Astrocyte of the spinal cord (primary cell): ENCODE measurements around the gene PYROXD2.

Experiments used
- DNase-seq: peaks from one replicate; pipeline ENCODE4 v3.0.0; 2011; ENCODE audit warnings: low read depth, low spot score
- H3K4me3 ChIP-seq: 2 replicates; pipeline ENCODE4 v1.5.1; 2011; ENCODE audit warnings: low read depth, mild to moderate bottlenecking, low read length, moderate library complexity
- in situ Hi-C: cut with HindIII; loops from 2 replicates; pipeline ENCODE4 v1.10.0; 2017; ENCODE audit warnings: low sequenced_read_pairs
- TF ChIP-seq, protein P1 (sequence below): IDR thresholded peaks from 2 replicates; pipeline ENCODE4 v1.5.1; 2012; ENCODE audit warnings: low read depth, mild to moderate bottlenecking, low read length, inconsistent platforms

Gene PYROXD2

DNA sequence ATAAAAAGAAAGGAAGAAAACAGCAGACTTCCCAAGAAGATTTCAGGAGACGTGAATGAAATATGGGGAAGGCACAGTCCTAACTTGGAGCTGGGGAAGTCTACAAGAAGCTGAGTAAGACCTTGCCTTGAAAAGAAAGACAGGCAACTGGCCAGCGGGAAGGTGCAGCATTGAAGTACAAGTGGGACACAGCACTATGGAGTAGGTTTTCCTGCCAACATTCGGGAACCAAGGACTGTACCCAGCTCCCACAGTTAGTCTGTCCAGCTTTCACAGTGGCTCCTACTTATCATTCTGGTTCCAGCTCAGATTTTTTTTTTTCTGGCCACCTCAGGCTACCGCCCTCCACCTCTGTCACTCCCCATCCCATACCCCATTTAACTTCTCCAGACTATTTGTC, 21.7 kb upstream of the PYROXD2 start:
- TF ChIP-seq, protein P1, sequence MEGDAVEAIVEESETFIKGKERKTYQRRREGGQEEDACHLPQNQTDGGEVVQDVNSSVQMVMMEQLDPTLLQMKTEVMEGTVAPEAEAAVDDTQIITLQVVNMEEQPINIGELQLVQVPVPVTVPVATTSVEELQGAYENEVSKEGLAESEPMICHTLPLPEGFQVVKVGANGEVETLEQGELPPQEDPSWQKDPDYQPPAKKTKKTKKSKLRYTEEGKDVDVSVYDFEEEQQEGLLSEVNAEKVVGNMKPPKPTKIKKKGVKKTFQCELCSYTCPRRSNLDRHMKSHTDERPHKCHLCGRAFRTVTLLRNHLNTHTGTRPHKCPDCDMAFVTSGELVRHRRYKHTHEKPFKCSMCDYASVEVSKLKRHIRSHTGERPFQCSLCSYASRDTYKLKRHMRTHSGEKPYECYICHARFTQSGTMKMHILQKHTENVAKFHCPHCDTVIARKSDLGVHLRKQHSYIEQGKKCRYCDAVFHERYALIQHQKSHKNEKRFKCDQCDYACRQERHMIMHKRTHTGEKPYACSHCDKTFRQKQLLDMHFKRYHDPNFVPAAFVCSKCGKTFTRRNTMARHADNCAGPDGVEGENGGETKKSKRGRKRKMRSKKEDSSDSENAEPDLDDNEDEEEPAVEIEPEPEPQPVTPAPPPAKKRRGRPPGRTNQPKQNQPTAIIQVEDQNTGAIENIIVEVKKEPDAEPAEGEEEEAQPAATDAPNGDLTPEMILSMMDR = no peak
- in situ Hi-C loops = no loop called here
- no peak overlapping the region for H3K4me3 ChIP-seq
- no peak for DNase-seq

DNA sequence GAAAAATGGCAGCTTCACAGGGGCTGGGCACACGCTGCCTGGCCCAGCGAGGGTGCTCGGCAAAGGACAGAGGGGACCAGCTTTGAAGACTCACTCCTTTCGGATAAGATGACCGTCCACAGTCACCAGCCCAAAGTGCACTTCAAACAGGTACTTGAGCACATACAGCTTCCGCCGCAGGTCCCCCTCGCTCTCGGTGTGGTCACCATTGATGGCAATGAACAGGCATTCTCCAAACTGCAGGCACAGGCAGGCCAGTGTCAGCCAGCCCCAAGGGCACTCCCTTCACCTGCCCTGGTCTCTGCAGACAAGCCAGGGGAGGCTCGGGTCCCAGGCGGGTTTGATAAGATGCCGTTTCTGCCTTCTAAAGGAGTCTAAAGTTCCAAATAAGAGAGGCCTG, 20.2 kb upstream of the PYROXD2 start:
- in situ Hi-C loops = no loop called here

DNA sequence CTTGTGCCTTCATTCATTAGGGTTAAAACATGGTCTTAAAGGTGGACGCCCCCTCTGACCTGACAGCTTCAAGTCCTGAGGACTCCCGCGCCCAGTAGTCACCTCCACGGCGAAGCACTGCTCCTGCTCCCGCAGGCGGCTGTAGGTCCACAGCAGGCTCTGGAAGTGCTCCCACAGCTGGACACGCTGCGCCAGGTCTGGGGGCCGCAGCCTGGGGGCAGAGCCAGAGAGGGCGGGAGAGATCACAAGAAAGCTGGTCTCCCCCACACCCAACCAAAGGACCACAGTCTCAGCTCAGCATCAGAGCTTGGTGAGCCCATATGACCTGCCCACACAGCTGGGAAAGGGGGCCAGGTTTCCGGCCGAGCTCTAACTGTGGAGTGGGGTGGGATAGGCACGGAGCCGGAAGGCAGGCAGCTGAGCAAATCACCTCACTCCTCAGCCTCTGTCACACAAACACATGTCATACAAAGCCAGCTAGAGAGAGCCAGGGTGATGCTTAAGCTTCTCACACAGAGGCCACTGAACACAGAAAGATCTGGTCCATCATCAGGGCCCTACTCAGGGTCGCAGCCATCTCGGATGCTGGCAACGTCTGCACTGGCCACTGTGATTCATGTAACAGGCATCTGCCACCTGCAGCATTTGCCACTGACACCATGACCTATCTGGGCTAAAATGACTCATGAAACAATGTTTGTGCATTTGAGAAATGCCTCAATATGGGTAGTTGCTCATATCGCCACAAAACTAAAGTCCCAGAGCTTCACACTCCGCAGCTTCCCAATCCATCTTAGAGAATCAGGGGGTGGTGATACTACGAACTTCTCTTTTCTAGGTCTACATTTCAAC, 19.1 kb upstream of the PYROXD2 start:
- in situ Hi-C loops = no loop called here
- TF ChIP-seq, protein P1 = no peak
- H3K4me3 ChIP-seq = no peak overlapping the region
- DNase-seq = peak; percentile 67

More for the DNA sequence above, 20.2 kb upstream of the PYROXD2 start:
- no peak for DNase-seq
- no peak overlapping the region for H3K4me3 ChIP-seq
- TF ChIP-seq, protein P1 = no peak

DNA sequence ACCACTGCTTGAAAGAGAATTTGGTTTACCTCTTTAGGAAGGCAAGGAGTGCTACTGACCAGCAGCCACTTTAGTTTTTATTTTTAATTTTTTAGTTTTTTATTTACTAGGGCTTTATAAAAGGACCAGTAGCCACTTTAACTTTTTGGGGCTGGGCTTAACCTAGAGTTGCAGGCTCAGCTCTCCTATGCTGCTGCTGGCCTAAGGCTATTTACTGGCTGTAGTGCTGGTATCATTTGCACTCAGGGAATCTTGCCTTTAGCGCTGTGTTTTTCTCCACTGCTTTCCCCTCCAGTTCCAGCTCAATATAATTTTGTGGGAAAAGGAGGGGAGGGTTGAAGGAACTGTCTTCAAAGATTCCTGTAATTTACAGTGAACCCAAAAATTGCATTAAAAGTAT, 18.4 kb upstream of the PYROXD2 start:
- no peak for DNase-seq
- no peak overlapping the region for H3K4me3 ChIP-seq
- TF ChIP-seq, protein P1 = no peak
- in situ Hi-C loops = no loop called here

DNA sequence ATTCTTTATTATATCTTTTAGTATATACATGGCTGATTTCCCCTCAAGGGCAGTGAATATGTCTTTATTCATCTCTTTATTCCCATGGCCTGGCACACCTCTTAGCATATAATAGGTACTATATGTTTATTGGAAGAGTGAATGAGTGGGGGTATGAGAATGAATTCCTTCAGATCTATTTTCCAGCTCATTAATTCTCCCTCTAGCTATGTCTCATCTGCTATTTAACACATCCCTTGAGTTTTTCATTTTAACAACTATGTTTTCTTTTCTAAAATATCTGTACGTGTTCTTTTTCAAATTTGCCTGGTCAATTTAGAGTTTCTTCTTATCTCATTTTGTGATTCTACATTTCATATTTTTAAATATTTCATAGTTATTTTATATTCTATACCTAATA, 17.3 kb upstream of the PYROXD2 start:
- TF ChIP-seq, protein P1 = no peak
- no peak overlapping the region for H3K4me3 ChIP-seq
- in situ Hi-C loops = no loop called here
- DNase-seq = no peak

DNA sequence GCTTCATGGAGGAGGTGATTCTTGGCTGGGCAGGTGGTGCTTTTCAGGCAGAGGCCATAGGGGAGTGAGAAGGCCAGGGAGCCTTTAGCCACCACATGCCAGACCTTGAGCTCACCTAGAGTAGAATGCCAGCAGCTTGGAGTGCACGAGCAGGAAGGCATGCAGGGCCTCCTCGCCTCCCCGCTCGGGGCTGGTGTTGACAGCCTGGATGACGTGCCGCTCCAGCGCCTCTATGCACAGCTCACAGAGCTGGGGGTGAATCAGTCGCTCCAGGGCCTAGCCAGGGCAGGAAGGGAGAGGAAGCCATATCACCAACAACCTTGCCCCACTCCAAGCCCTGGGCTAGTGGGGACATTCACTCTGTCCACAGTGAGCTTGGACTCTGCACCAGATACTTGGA, 16.0 kb upstream of the PYROXD2 start:
- H3K4me3 ChIP-seq = no peak overlapping the region
- in situ Hi-C loops = no loop called here
- no peak for DNase-seq
- TF ChIP-seq, protein P1 = no peak
